Activated T-cell treated with anti-CD3 and anti-CD28 coated beads, Interleukin-2, amount 50 U/mL, for 4 hours (primary cell): ENCODE measurements around the gene ARID5A. TPM values are rescaled to one million over a fixed set of nuclear protein-coding genes. Genes with fewer than 3 reads are reported as not detected.

ENCODE experiments used
- ATAC-seq, 2 donors: fragments of 200-7000 bp; cut with Tn5 transposase; one replicate each; pipeline ENCODE4 v1.10.0; 2021
- DNase-seq: peaks from one replicate; pipeline ENCODE4 v3.0.0-alpha.2; 2020
- H3K27me3 Mint-ChIP-seq: one replicate; pipeline ENCODE4 v1.8.0; 2021; ENCODE audit warnings: low read depth, mixed read lengths
- H3K36me3 Mint-ChIP-seq: one replicate; pipeline ENCODE4 v1.8.0; 2022; ENCODE audit warnings: mixed read lengths; ENCODE audit not compliant: insufficient read depth
- H3K4me1 Mint-ChIP-seq: one replicate; pipeline ENCODE4 v1.8.0; 2021; ENCODE audit warnings: low read depth, mixed read lengths
- H3K4me3 Mint-ChIP-seq: one replicate; pipeline ENCODE4 v1.8.0; 2021; ENCODE audit warnings: mild to moderate bottlenecking, moderate library complexity, mixed read lengths
- H3K9me3 Mint-ChIP-seq: one replicate; pipeline ENCODE4 v1.8.0; 2021; ENCODE audit warnings: mixed read lengths
- total RNA-seq, 3 donors: library from RNA; stranded (reverse); gene quantifications; one replicate each; pipeline ENCODE4 v1.2.1, GENCODE V29; 2021

The ARID5A gene
- total RNA-seq, 3 donors from 2014 or later, result 131 to 169 (median 132) TPM

- no peaks in the 10 kb centered on the region for H3K36me3 Mint-ChIP-seq
- no peak for ATAC-seq
- peaks cover 11% of the 10 kb centered on the region for H3K4me1 Mint-ChIP-seq
- H3K4me3 Mint-ChIP-seq, result no peak overlapping the region
- no peak for DNase-seq
- H3K9me3 Mint-ChIP-seq, result peaks cover 11% of the 10 kb centered on the region
- H3K27me3 Mint-ChIP-seq, result peaks cover 6% of the 10 kb centered on the region
Observed at GRCh38 chr2:96512341-96512740, 24.2 kb upstream of the ARID5A start.

GRCh38 chr2:96514521-96514920 is 22.0 kb upstream of the ARID5A start:
- no peak overlapping the region for H3K4me3 Mint-ChIP-seq
- no peaks in the 10 kb centered on the region for H3K36me3 Mint-ChIP-seq

GRCh38 chr2:96517079-96517478 is 19.5 kb upstream of the ARID5A start:
- Mint-ChIP-seq H3K4me1 (peaks cover 1% of the 10 kb centered on the region), H3K4me3 (no peak overlapping the region), H3K36me3 (no peaks in the 10 kb centered on the region), H3K9me3 (peaks cover 11% of the 10 kb centered on the region), H3K27me3 (no peaks in the 10 kb centered on the region)
- DNase-seq, result no peak
- no peak for ATAC-seq

More at GRCh38 chr2:96514521-96514920, 22.0 kb upstream of the ARID5A start:
- no peaks in the 10 kb centered on the region for H3K27me3 Mint-ChIP-seq
- DNase-seq (no peak), ATAC-seq (no peak)
- peaks cover 11% of the 10 kb centered on the region for H3K9me3 Mint-ChIP-seq
- no peaks in the 10 kb centered on the region for H3K4me1 Mint-ChIP-seq

- Mint-ChIP-seq H3K9me3 (peaks cover 11% of the 10 kb centered on the region), H3K4me3 (no peak overlapping the region), H3K36me3 (no peaks in the 10 kb centered on the region), H3K27me3 (no peaks in the 10 kb centered on the region), H3K4me1 (peaks cover 15% of the 10 kb centered on the region)
- ATAC-seq (no peak), DNase-seq (no peak)
Observed at GRCh38 chr2:96520231-96520630, 16.3 kb upstream of the ARID5A start.

DNA sequence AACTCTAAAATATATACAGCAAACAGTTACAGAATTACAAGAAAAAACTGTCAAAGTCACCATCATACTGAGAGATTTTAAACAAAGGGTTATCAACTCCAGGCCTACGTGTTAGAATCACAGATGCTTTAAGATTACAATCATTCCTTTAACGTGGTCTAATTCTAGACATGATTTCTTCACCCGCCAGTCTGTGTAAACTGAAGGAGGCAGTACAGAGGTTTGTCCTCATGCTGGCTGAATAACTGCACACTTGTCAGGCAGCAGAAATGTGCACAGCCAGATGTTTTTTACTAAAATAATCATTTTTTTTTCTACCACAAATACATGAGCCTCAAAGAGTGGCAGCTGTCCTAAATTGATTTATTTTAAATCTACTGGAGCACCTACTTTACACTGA is 15.9 kb upstream of the ARID5A start:
- H3K4me1 Mint-ChIP-seq, result peaks cover 15% of the 10 kb centered on the region
- H3K9me3 Mint-ChIP-seq, result peaks cover 11% of the 10 kb centered on the region
- ATAC-seq (no peak), DNase-seq (no peak)
- H3K27me3 Mint-ChIP-seq, result no peaks in the 10 kb centered on the region
- no peaks in the 10 kb centered on the region for H3K36me3 Mint-ChIP-seq
- H3K4me3 Mint-ChIP-seq, result no peak overlapping the region

DNA sequence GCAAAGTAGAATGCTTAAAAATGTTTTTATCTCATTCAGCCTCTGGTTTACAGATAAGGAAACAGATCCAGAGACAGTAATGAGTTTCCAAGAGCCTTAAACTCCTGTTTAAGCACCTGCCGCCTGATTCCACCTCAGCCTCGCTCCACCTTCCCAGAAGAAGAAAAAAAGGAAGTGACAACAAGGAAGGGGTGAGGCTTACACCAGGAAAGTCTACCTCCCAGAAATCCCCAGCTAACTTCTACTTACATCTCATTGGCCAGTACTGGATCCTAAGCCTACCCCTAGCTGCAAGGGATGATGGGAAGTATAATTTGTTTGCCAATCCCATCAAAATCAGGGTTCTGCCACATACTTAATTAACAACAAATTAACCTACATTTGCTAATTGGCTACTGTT is 15.3 kb upstream of the ARID5A start:
- Mint-ChIP-seq H3K4me1 (peaks cover 16% of the 10 kb centered on the region), H3K27me3 (no peaks in the 10 kb centered on the region), H3K9me3 (peaks cover 10% of the 10 kb centered on the region), H3K36me3 (no peaks in the 10 kb centered on the region), H3K4me3 (no peak overlapping the region)
- no peak for ATAC-seq
- no peak for DNase-seq

- no peaks in the 10 kb centered on the region for H3K27me3 Mint-ChIP-seq
- H3K4me3 Mint-ChIP-seq, result no peak overlapping the region
- no peak for ATAC-seq
- no peaks in the 10 kb centered on the region for H3K36me3 Mint-ChIP-seq
- no peak for DNase-seq
- H3K4me1 Mint-ChIP-seq, result peaks cover 23% of the 10 kb centered on the region
- no peaks in the 10 kb centered on the region for H3K9me3 Mint-ChIP-seq
Observed at GRCh38 chr2:96522304-96523203, 14.0 kb upstream of the ARID5A start.

- Mint-ChIP-seq H3K4me1 (peaks cover 36% of the 10 kb centered on the region), H3K4me3 (no peak overlapping the region), H3K9me3 (no peaks in the 10 kb centered on the region), H3K36me3 (no peaks in the 10 kb centered on the region), H3K27me3 (no peaks in the 10 kb centered on the region)
- DNase-seq, result no peak
- peak in 1 of 2 donors; percentile 3 for ATAC-seq
Observed at GRCh38 chr2:96523659-96524481, 12.7 kb upstream of the ARID5A start.

- peak; percentile 6 to 9 for ATAC-seq
- Mint-ChIP-seq H3K4me1 (peaks cover 43% of the 10 kb centered on the region), H3K9me3 (no peaks in the 10 kb centered on the region), H3K36me3 (no peaks in the 10 kb centered on the region), H3K27me3 (no peaks in the 10 kb centered on the region), H3K4me3 (no peak overlapping the region)
- DNase-seq, result no peak
Observed at GRCh38 chr2:96524482-96525210, 11.9 kb upstream of the ARID5A start.

GRCh38 chr2:96525211-96525507 is 11.4 kb upstream of the ARID5A start:
- Mint-ChIP-seq H3K9me3 (no peaks in the 10 kb centered on the region), H3K4me3 (no peak overlapping the region), H3K27me3 (no peaks in the 10 kb centered on the region), H3K4me1 (peaks cover 48% of the 10 kb centered on the region), H3K36me3 (no peaks in the 10 kb centered on the region)
- ATAC-seq (no peak), DNase-seq (no peak)

- H3K9me3 Mint-ChIP-seq, result no peaks in the 10 kb centered on the region
- peaks cover 58% of the 10 kb centered on the region for H3K4me1 Mint-ChIP-seq
- ATAC-seq (no peak), DNase-seq (no peak)
- H3K4me3 Mint-ChIP-seq, result no peak overlapping the region
- H3K27me3 Mint-ChIP-seq, result no peaks in the 10 kb centered on the region
- no peaks in the 10 kb centered on the region for H3K36me3 Mint-ChIP-seq
Observed at GRCh38 chr2:96526101-96526591, 10.4 kb upstream of the ARID5A start.

- Mint-ChIP-seq H3K9me3 (no peaks in the 10 kb centered on the region), H3K36me3 (no peaks in the 10 kb centered on the region), H3K27me3 (no peaks in the 10 kb centered on the region), H3K4me3 (peak overlapping the region; percentile 76), H3K4me1 (peaks cover 63% of the 10 kb centered on the region)
- DNase-seq (no peak), ATAC-seq (no peak)
Observed at GRCh38 chr2:96526615-96527285, 9.8 kb upstream of the ARID5A start.

- H3K4me1 Mint-ChIP-seq, result peaks cover 70% of the 10 kb centered on the region
- no peaks in the 10 kb centered on the region for H3K36me3 Mint-ChIP-seq
- H3K4me3 Mint-ChIP-seq, result peak overlapping the region; percentile 76
- DNase-seq, result peak; percentile 53
- peak; percentile 28 to 30 for ATAC-seq
- H3K9me3 Mint-ChIP-seq, result no peaks in the 10 kb centered on the region
- no peaks in the 10 kb centered on the region for H3K27me3 Mint-ChIP-seq
Observed at GRCh38 chr2:96527286-96528005, 9.1 kb upstream of the ARID5A start.
